ENCODE results near the gene IL17RA.

DNA sequence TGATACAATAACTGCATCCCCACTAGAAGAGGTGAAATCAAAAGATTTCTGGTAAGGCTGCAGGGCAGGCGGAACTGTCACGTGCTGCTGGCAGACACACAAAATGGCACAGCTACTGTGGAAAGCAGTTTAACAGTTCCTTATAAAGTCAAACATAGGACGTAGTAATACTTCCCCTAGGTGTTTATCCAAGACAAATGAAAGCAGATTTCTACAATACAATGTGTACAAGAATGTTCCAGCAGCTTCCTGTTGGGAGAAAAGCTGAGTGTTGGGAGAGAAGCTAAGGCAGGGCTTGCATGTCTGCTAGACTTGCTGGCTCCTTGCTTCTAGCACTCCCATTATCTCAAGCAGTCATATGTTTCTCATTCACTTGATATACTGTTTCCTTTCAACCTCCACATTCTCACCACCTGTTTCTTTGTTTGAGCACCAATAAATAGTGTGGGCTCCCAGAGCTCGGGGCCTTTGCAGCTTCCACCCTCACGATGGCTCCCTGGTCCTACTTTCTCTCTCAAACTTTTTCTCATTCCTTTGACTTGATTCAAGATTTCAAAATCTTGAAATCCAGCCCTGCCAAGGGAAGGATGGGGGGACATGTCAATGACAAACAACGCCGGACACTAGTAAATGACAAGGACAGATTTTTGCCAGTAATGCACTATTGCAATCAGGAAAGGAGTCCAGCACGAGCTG is 21.2 kb upstream of the IL17RA start:
- TF ChIP-seq, protein P1, sequence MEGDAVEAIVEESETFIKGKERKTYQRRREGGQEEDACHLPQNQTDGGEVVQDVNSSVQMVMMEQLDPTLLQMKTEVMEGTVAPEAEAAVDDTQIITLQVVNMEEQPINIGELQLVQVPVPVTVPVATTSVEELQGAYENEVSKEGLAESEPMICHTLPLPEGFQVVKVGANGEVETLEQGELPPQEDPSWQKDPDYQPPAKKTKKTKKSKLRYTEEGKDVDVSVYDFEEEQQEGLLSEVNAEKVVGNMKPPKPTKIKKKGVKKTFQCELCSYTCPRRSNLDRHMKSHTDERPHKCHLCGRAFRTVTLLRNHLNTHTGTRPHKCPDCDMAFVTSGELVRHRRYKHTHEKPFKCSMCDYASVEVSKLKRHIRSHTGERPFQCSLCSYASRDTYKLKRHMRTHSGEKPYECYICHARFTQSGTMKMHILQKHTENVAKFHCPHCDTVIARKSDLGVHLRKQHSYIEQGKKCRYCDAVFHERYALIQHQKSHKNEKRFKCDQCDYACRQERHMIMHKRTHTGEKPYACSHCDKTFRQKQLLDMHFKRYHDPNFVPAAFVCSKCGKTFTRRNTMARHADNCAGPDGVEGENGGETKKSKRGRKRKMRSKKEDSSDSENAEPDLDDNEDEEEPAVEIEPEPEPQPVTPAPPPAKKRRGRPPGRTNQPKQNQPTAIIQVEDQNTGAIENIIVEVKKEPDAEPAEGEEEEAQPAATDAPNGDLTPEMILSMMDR (tag by site-specific recombination; IDR thresholded peaks at IDR 0.05), result no peak
- TF ChIP-seq ZNF843 (tag by site-specific recombination; IDR thresholded peaks at IDR 0.05) (no peak), ZNF624 (tag by site-specific recombination; IDR thresholded peaks at IDR 0.05) (no peak), ZNF341 (tag by site-specific recombination; IDR thresholded peaks at IDR 0.05; ENCODE audit: low read depth) (no peak), YY1 (tag by site-specific recombination; IDR thresholded peaks at IDR 0.05) (no peak), ZNF19 (tag by site-specific recombination; IDR thresholded peaks at IDR 0.05; ENCODE audit: low read depth) (no peak), ZNF114 (tag by site-specific recombination; IDR thresholded peaks at IDR 0.05) (no peak), ZNF560 (tag by site-specific recombination; IDR thresholded peaks at IDR 0.05; ENCODE audit: borderline replicate concordance) (no peak)
- TF ChIP-seq, protein P2, sequence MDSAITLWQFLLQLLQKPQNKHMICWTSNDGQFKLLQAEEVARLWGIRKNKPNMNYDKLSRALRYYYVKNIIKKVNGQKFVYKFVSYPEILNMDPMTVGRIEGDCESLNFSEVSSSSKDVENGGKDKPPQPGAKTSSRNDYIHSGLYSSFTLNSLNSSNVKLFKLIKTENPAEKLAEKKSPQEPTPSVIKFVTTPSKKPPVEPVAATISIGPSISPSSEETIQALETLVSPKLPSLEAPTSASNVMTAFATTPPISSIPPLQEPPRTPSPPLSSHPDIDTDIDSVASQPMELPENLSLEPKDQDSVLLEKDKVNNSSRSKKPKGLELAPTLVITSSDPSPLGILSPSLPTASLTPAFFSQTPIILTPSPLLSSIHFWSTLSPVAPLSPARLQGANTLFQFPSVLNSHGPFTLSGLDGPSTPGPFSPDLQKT (IDR thresholded peaks at IDR 0.05; ENCODE audit: borderline replicate concordance, low read depth, low read length), result no peak
- TF ChIP-seq, protein P3, sequence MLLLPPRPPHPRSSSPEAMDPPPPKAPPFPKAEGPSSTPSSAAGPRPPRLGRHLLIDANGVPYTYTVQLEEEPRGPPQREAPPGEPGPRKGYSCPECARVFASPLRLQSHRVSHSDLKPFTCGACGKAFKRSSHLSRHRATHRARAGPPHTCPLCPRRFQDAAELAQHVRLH (tag by site-specific recombination; IDR thresholded peaks at IDR 0.05), result no peak
